WTC11 (cell line): Measurements from ENCODE around the gene TACR1. TPM values are rescaled to one million over a fixed set of nuclear protein-coding genes. Genes with fewer than 3 reads are reported as not detected.

Experiments used
- ATAC-seq: fragments of 200-7000 bp; cut with Tn5 transposase; 2 replicates; pipeline ENCODE4 v1.10.0; 2021; ENCODE audit warnings: mild to moderate bottlenecking, moderate library complexity
- CTCF ChIA-PET: fragments of 300-600 bp; sonication (Branson Sonifier 250); formaldehyde crosslinking; loops from one replicate; lab custom pipeline; 2021; ENCODE audit warnings: antibody characterized with exemption; lab: Charles Lee
- POLR2A ChIA-PET: fragments of 350-600 bp; sonication (Branson Sonifier 250); formaldehyde crosslinking; loops from one replicate; lab custom pipeline; 2021; ENCODE audit warnings: antibody characterized with exemption; lab: Charles Lee
- DNase-seq: peaks from one replicate; pipeline ENCODE4 v3.0.0; 2021; ENCODE audit warnings: low spot score
- H3K27ac Mint-ChIP-seq: 2 replicates; pipeline ENCODE4 v1.8.0; 2021; ENCODE audit warnings: mixed read lengths
- H3K27me3 Mint-ChIP-seq: 2 replicates; pipeline ENCODE4 v1.8.0; 2021; ENCODE audit warnings: low read depth, mild to moderate bottlenecking, moderate library complexity, mixed read lengths
- H3K36me3 Mint-ChIP-seq: 2 replicates; pipeline ENCODE4 v1.8.0; 2021; ENCODE audit warnings: mixed read lengths
- H3K4me1 Mint-ChIP-seq: 2 replicates; pipeline ENCODE4 v1.8.0; 2022; ENCODE audit warnings: mixed read lengths
- H3K4me3 Mint-ChIP-seq: 2 replicates; pipeline ENCODE4 v1.8.0; 2021; ENCODE audit warnings: mild to moderate bottlenecking, moderate library complexity, mixed read lengths
- H3K9me3 Mint-ChIP-seq: 2 replicates; pipeline ENCODE4 v1.8.0; 2021; ENCODE audit warnings: mixed read lengths
- CREB1 ChIP-seq: sonication (generic); formaldehyde crosslinking; IDR thresholded peaks from 2 replicates; pipeline ENCODE4 v1.8.0; 2023; ENCODE audit warnings: mild to moderate bottlenecking, missing genetic modification reagents
- ESRRA ChIP-seq: sonication (generic); formaldehyde crosslinking; IDR thresholded peaks from 2 replicates; pipeline ENCODE4 v1.8.1; 2022; ENCODE audit warnings: mild to moderate bottlenecking, missing genetic modification reagents, borderline replicate concordance
- GRHL2 ChIP-seq: fragments of 250-450 bp; sonication (Bioruptor Pico); IDR thresholded peaks from 2 replicates; pipeline ENCODE4 v1.8.0; 2022; ENCODE audit warnings: mild to moderate bottlenecking, moderate library complexity; ENCODE audit not compliant: insufficient replicate concordance, severe bottlenecking
- HMGA2 ChIP-seq: fragments of 250-450 bp; sonication (Bioruptor Pico); IDR thresholded peaks from 2 replicates; pipeline ENCODE4 v1.4.0; 2021; ENCODE audit warnings: mild to moderate bottlenecking, moderate library complexity
- JAZF1 ChIP-seq: fragments of 250-450 bp; sonication (Bioruptor Pico); IDR thresholded peaks from 2 replicates; pipeline ENCODE4 v1.9.0; 2021; ENCODE audit warnings: moderate library complexity, mild to moderate bottlenecking, inconsistent platforms
- MYBL2 ChIP-seq: sonication (generic); formaldehyde crosslinking; IDR thresholded peaks from 2 replicates; pipeline ENCODE4 v1.8.1; 2023; ENCODE audit warnings: mild to moderate bottlenecking, moderate library complexity, missing genetic modification reagents
- RELA ChIP-seq: sonication (generic); formaldehyde crosslinking; IDR thresholded peaks from 2 replicates; pipeline ENCODE4 v1.8.1; 2022; ENCODE audit warnings: missing genetic modification reagents, mild to moderate bottlenecking, borderline replicate concordance
- SMAD4 ChIP-seq: sonication (generic); formaldehyde crosslinking; IDR thresholded peaks from 2 replicates; pipeline ENCODE4 v1.8.0; 2022; ENCODE audit warnings: mild to moderate bottlenecking, missing genetic modification reagents
- TP53 ChIP-seq: sonication (generic); formaldehyde crosslinking; IDR thresholded peaks from 2 replicates; pipeline ENCODE4 v1.8.1; 2023; ENCODE audit warnings: mild to moderate bottlenecking, missing genetic modification reagents
- ZNF219 ChIP-seq: sonication (generic); formaldehyde crosslinking; IDR thresholded peaks from 2 replicates; pipeline ENCODE4 v1.8.0; 2023; ENCODE audit warnings: missing genetic modification reagents, mild to moderate bottlenecking, borderline replicate concordance
- ZNF416 ChIP-seq: fragments of 250-450 bp; sonication (Bioruptor Pico); IDR thresholded peaks from 2 replicates; pipeline ENCODE4 v1.9.0; 2021; ENCODE audit warnings: mild to moderate bottlenecking, inconsistent platforms
- total RNA-seq: library from RNA; stranded (reverse); gene quantifications from 3 replicates; pipeline ENCODE4 v1.2.3, GENCODE V29; 2021
- TF ChIP-seq, protein P1 (sequence below): sonication (generic); formaldehyde crosslinking; IDR thresholded peaks from 2 replicates; pipeline ENCODE4 v1.8.0; 2022; ENCODE audit warnings: mild to moderate bottlenecking, missing genetic modification reagents
- TF ChIP-seq, protein P2 (sequence below): sonication (generic); formaldehyde crosslinking; IDR thresholded peaks from 2 replicates; pipeline ENCODE4 v1.8.0; 2022; ENCODE audit warnings: mild to moderate bottlenecking, missing genetic modification reagents
- TF ChIP-seq, protein P3 (sequence below): sonication (generic); formaldehyde crosslinking; IDR thresholded peaks from 2 replicates; pipeline ENCODE4 v1.8.0; 2022; ENCODE audit warnings: missing genetic modification reagents
- TF ChIP-seq, protein P4 (sequence below): sonication (generic); formaldehyde crosslinking; IDR thresholded peaks from 2 replicates; pipeline ENCODE4 v1.8.1; 2023; ENCODE audit warnings: mild to moderate bottlenecking, missing genetic modification reagents, moderate library complexity
- TF ChIP-seq, protein P5 (sequence below): sonication (generic); formaldehyde crosslinking; IDR thresholded peaks from 2 replicates; pipeline ENCODE4 v1.8.1; 2023; ENCODE audit warnings: mild to moderate bottlenecking, missing genetic modification reagents, moderate library complexity

The TACR1 gene
- total RNA-seq, 1 experiment from 2014 or later, result 0.13 TPM

DNA sequence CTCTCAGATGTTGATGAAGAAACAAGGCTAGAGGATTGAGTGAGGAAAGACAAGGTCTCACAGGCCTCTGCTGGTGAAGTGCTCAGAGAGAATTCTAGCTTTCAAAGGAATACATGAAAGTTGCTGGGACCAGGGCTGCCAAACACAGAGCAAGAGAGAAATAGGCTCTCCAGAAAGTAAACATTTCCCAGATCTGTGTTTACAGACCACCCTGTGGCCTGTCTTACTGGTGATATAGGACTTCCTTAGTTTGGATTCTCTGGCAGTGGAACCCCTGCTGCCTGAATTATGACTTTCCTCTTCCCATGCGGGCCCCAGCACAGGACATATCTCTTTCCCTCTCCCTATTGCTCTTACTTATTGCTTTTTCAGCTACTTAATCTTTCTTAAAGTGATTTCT, 64.5 kb downstream of the TACR1 start (continued):
- TF ChIP-seq, protein P1, sequence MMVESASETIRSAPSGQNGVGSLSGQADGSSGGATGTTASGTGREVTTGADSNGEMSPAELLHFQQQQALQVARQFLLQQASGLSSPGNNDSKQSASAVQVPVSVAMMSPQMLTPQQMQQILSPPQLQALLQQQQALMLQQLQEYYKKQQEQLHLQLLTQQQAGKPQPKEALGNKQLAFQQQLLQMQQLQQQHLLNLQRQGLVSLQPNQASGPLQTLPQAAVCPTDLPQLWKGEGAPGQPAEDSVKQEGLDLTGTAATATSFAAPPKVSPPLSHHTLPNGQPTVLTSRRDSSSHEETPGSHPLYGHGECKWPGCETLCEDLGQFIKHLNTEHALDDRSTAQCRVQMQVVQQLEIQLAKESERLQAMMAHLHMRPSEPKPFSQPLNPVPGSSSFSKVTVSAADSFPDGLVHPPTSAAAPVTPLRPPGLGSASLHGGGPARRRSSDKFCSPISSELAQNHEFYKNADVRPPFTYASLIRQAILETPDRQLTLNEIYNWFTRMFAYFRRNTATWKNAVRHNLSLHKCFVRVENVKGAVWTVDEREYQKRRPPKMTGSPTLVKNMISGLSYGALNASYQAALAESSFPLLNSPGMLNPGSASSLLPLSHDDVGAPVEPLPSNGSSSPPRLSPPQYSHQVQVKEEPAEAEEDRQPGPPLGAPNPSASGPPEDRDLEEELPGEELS (CRISPR knock-in tag), result no peak
- TF ChIP-seq JAZF1 (CRISPR knock-in tag) (no peak), ZNF219 (CRISPR knock-in tag) (no peak), CREB1 (CRISPR knock-in tag) (no peak)
- TF ChIP-seq, protein P2, sequence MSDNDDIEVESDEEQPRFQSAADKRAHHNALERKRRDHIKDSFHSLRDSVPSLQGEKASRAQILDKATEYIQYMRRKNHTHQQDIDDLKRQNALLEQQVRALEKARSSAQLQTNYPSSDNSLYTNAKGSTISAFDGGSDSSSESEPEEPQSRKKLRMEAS (CRISPR knock-in tag), result no peak

DNA sequence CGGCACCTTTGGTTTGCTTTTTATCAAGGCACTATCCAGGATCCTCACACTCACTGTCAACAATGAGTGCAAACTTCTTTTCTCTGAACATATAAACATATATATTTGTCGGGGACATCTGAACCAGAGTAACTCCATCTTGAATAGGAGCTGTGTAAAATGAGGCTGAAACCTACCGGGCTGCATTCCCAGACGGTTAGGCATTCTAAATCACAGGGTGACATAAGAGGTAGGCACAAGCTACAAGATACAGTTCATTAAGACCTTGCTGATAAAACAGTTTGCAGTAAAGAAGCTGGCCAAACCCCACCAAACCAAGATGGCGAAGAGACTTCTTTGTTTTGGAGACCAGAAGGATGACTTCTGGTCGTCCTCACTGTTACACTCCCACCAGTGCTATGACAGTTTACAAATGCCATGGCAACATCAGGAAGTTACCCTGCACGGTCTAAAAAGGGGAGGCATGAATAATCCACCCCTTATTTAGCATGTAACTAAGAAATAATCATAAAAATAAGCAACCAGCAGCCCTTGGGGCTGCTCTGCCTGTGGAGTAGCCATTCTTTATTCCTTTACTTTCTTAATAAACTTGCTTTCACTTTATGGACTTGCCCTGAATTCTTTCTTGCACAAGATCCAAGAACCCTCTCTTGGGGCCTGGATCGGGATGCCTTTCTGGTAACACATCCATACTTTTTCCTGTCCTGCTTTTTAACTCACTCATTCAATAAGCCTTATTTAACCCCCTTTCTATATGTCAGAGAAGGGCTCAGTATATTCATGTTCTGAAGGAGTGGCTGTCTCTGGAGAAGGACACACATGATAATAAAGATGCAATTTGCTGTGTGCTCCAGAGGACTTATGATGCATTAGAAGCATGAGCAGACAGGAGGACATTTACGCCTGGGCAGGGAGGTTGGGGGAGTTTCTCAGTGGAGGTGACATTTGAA, 65.4 kb downstream of the TACR1 start:
- Mint-ChIP-seq H3K27ac (no peak overlapping the region), H3K4me1 (peaks cover 29% of the 10 kb centered on the region), H3K27me3 (no peaks in the 10 kb centered on the region), H3K4me3 (no peak overlapping the region), H3K36me3 (no peaks in the 10 kb centered on the region), H3K9me3 (peaks cover 3% of the 10 kb centered on the region; the same call in 1 of the 2 replicates)
- DNase-seq (no peak), ATAC-seq (no peak)
- CTCF ChIA-PET, result interaction anchor here (1.3 kb wide), 1 partner anchor 70 kb away, joined by 3 read pairs; no protein-coding TSS in a partner anchor
- POLR2A ChIA-PET, result no interaction called here
- TF ChIP-seq MYBL2 (CRISPR knock-in tag) (no peak), SMAD4 (CRISPR knock-in tag) (no peak)
- TF ChIP-seq, protein P3, sequence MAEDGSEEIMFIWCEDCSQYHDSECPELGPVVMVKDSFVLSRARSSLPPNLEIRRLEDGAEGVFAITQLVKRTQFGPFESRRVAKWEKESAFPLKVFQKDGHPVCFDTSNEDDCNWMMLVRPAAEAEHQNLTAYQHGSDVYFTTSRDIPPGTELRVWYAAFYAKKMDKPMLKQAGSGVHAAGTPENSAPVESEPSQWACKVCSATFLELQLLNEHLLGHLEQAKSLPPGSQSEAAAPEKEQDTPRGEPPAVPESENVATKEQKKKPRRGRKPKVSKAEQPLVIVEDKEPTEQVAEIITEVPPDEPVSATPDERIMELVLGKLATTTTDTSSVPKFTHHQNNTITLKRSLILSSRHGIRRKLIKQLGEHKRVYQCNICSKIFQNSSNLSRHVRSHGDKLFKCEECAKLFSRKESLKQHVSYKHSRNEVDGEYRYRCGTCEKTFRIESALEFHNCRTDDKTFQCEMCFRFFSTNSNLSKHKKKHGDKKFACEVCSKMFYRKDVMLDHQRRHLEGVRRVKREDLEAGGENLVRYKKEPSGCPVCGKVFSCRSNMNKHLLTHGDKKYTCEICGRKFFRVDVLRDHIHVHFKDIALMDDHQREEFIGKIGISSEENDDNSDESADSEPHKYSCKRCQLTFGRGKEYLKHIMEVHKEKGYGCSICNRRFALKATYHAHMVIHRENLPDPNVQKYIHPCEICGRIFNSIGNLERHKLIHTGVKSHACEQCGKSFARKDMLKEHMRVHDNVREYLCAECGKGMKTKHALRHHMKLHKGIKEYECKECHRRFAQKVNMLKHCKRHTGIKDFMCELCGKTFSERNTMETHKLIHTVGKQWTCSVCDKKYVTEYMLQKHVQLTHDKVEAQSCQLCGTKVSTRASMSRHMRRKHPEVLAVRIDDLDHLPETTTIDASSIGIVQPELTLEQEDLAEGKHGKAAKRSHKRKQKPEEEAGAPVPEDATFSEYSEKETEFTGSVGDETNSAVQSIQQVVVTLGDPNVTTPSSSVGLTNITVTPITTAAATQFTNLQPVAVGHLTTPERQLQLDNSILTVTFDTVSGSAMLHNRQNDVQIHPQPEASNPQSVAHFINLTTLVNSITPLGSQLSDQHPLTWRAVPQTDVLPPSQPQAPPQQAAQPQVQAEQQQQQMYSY (CRISPR knock-in tag), result no peak
- TF ChIP-seq, protein P2 (CRISPR knock-in tag), result no peak

DNA sequence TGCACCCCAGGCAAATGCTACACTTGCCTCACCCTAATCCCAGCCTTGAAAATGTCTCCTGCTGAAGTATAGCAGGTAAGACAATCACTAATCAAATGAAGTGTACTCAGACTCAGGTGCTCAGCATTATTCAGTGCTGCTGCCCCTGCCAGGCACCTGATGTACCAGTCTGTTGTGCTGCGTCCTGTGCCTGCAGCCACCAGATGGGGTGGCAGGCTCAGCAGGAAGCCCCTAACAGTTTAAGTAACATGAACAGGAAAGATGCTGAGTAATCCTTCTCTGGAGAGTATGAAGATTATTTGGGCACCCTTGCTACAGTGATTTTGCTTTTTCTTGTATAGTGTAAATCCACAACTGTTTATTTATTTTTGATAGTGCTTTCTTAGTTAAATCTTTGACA, 69.1 kb downstream of the TACR1 start:
- Mint-ChIP-seq H3K4me3 (no peak overlapping the region), H3K36me3 (no peaks in the 10 kb centered on the region), H3K27ac (no peak overlapping the region), H3K27me3 (no peaks in the 10 kb centered on the region), H3K4me1 (peaks cover 29% of the 10 kb centered on the region), H3K9me3 (peaks cover 21% of the 10 kb centered on the region)
- ATAC-seq (peak; percentile 62), DNase-seq (no peak)
- CTCF ChIA-PET, result no interaction called here
- TF ChIP-seq RELA (CRISPR knock-in tag) (no peak), ZNF416 (CRISPR knock-in tag) (no peak), ESRRA (no peak), TP53 (no peak), HMGA2 (CRISPR knock-in tag) (no peak), GRHL2 (CRISPR knock-in tag) (no peak)
- TF ChIP-seq, protein P4, sequence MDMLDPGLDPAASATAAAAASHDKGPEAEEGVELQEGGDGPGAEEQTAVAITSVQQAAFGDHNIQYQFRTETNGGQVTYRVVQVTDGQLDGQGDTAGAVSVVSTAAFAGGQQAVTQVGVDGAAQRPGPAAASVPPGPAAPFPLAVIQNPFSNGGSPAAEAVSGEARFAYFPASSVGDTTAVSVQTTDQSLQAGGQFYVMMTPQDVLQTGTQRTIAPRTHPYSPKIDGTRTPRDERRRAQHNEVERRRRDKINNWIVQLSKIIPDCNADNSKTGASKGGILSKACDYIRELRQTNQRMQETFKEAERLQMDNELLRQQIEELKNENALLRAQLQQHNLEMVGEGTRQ (CRISPR knock-in tag), result no peak
- TF ChIP-seq, protein P5, sequence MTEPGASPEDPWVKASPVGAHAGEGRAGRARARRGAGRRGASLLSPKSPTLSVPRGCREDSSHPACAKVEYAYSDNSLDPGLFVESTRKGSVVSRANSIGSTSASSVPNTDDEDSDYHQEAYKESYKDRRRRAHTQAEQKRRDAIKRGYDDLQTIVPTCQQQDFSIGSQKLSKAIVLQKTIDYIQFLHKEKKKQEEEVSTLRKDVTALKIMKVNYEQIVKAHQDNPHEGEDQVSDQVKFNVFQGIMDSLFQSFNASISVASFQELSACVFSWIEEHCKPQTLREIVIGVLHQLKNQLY (CRISPR knock-in tag), result no peak
- POLR2A ChIA-PET, result no interaction called here
